GM12878 (cell line): ENCODE results near the gene SHB. TPM values are rescaled to one million over a fixed set of nuclear protein-coding genes. Genes with fewer than 3 reads are reported as not detected.
A peak's percentile ranks its signal among the peaks of the same experiment; 100 is the strongest.

Source experiments
- ATAC-seq: fragments of 200-7000 bp; cut with Tn5 transposase; 3 replicates; pipeline ENCODE4 v1.9.1; 2020; ENCODE audit warnings: mild to moderate bottlenecking, moderate library complexity
- BruUV-seq: library from RNA; stranded (reverse); fragments of 400-500 nt; replicated peaks from 2 replicates; lab custom pipeline; 2021; lab: Mats Ljungman, UMichigan
- CTCF ChIA-PET: fragments of 300-600 bp; sonication (Branson Sonifier 250); formaldehyde crosslinking; extraction: SDS; loops from one replicate; lab custom pipeline; 2021; ENCODE audit warnings: inconsistent platforms; lab: Yijun Ruan, JAX
- POLR2A ChIA-PET: fragments of 350-600 bp; formaldehyde crosslinking; extraction: SDS; loops from one replicate; lab custom pipeline; 2021; ENCODE audit warnings: inconsistent platforms; lab: Charles Lee
- RAD21 ChIA-PET: fragments of 300-600 bp; sonication (Branson Sonifier 250); formaldehyde crosslinking; loops from one replicate; lab custom pipeline; 2023; ENCODE audit warnings: antibody characterized with exemption; ENCODE audit not compliant: unreplicated experiment; lab: Charles Lee
- SMC1A ChIA-PET: fragments of 300-600 bp; sonication (Branson Sonifier 250); formaldehyde crosslinking; loops from one replicate; lab custom pipeline; 2023; ENCODE audit not compliant: unreplicated experiment, uncharacterized antibody; lab: Charles Lee
- DNase-seq: peaks from one replicate; pipeline ENCODE4 v3.0.0-alpha.2; 2011; ENCODE audit warnings: low read depth, low spot score
- FAIRE-seq: peaks from 3 replicates; lab custom pipeline; 2011; peaks lifted over from hg19 to GRCh38; lab: Jason Lieb, UNC
- H2AFZ ChIP-seq: 2 replicates; pipeline ENCODE4 v1.6.0; 2011; ENCODE audit warnings: low read depth, low read length, control low read depth; ENCODE audit not compliant: control insufficient read depth
- H3K27ac ChIP-seq: 2 replicates; pipeline ENCODE4 v1.5.1; 2011; ENCODE audit warnings: control low read depth; ENCODE audit not compliant: control insufficient read depth, insufficient read depth
- H3K27me3 ChIP-seq, 2 experiments: replicated peaks in 1 of 2; 2 replicates each; pipeline versions ENCODE4 v1.6.0 to v1.6.1; 2011; ENCODE audit warnings: low read length in 1 of 2; ENCODE audit not compliant: control insufficient read depth in 2 of 2, insufficient read depth in 2 of 2
- H3K36me3 ChIP-seq, 2 experiments: 2 replicates each; pipeline ENCODE4 v1.5.1; 2011; ENCODE audit warnings: low read length in 1 of 2; ENCODE audit not compliant: control insufficient read depth in 2 of 2, insufficient read depth in 2 of 2
- H3K4me1 ChIP-seq: 2 replicates; pipeline ENCODE4 v1.6.1; 2011; ENCODE audit warnings: mild to moderate bottlenecking, low read length, moderate library complexity, mixed read lengths; ENCODE audit not compliant: control insufficient read depth, insufficient read depth
- H3K4me2 ChIP-seq: 2 replicates; pipeline ENCODE4 v1.6.0; 2011; ENCODE audit warnings: control low read depth; ENCODE audit not compliant: control insufficient read depth, insufficient read depth
- H3K4me3 ChIP-seq: fragments of 200-600 bp; sonication (generic); 2 replicates; pipeline ENCODE4 v1.5.1; 2016
- H3K79me2 ChIP-seq: 2 replicates; pipeline ENCODE4 v1.6.0; 2011; ENCODE audit warnings: low read length; ENCODE audit not compliant: control insufficient read depth, insufficient read depth
- H3K9ac ChIP-seq: 2 replicates; pipeline ENCODE4 v1.8.0; 2011; ENCODE audit warnings: low read length, control low read depth, mixed read lengths; ENCODE audit not compliant: control insufficient read depth, insufficient read depth
- H3K9me3 ChIP-seq: replicated peaks from 3 replicates; pipeline ENCODE4 v1.5.1; 2011; ENCODE audit warnings: mild to moderate bottlenecking, low read length; ENCODE audit not compliant: control insufficient read depth, insufficient read depth
- H4K20me1 ChIP-seq: 2 replicates; pipeline ENCODE4 v1.6.0; 2011; ENCODE audit not compliant: control insufficient read depth, insufficient read depth
- CHD1 ChIP-seq: IDR thresholded peaks from 2 replicates; pipeline ENCODE4 v1.6.1; 2012; ENCODE audit warnings: low read depth, low read length, improper control_type of control experiment
- HSF1 ChIP-seq: fragments of 150-350 bp; IDR thresholded peaks from 2 replicates; pipeline ENCODE4 v1.6.1; 2014; ENCODE audit warnings: mild to moderate bottlenecking, low read depth, low read length
- LARP7 ChIP-seq: fragments of 450-650 bp; IDR thresholded peaks from 2 replicates; pipeline ENCODE4 v1.6.1; 2017; ENCODE audit warnings: mild to moderate bottlenecking
- MEF2B ChIP-seq: fragments of 450-650 bp; IDR thresholded peaks from 2 replicates; pipeline ENCODE4 v1.6.1; 2018; ENCODE audit warnings: mild to moderate bottlenecking, moderate library complexity; ENCODE audit not compliant: partially characterized antibody, poor library complexity, severe bottlenecking
- SP1 ChIP-seq: IDR thresholded peaks from one replicate; pipeline ENCODE4 v1.6.1; 2011; ENCODE audit warnings: low read depth, low read length
- WGBS: methylation state at CpG from one replicate; pipeline ENCODE4 v1.1.6; 2016; ENCODE audit warnings: low lambda C conversion rate; ENCODE audit not compliant: insufficient replicate concordance, insufficient coverage; ENCODE audit errors: missing lambda C conversion rate; 5-methylcytosine and 5-hydroxymethylcytosine counted together
- in situ Hi-C: fragments of 300-500 bp; cut with MboI; formaldehyde crosslinking; loops from 9 replicates; pipeline ENCODE4 v1.14.3; 2018; ENCODE audit warnings: mixed read lengths
- intact Hi-C: fragments of 100-400 bp; cut with micrococcal nuclease; formaldehyde crosslinking; loops from one replicate; pipeline ENCODE4 v1.14.2; 2022; ENCODE audit not compliant: unreplicated experiment
- polyA plus RNA-seq, 11 experiments: library from polyadenylated mRNA; depleted of rRNA in 4 of 11; unstranded in 6 of 11; stranded (reverse) in 5 of 11; fragments of >200 nt; fragmentation: Nextera tagmentation in 4 of 11; fragmentation: Illumina TruSeq in 1 of 11; extraction: Ambion mirVana in 4 of 11; extraction: Trizol in 1 of 11; gene quantifications; 1 replicate in 1 of 11; 2 replicates in 10 of 11; pipeline versions ENCODE4 v1.2.1 to v1.2.3, GENCODE V29; 2011 to 2016; ENCODE audit warnings: inconsistent platforms in 2 of 11, missing spikeins in 2 of 11, low read depth in 1 of 11
- total RNA-seq, 4 experiments: library from RNA; depleted of rRNA in 3 of 4; stranded (reverse); fragments of >200 nt in 3 of 4; fragmentation: Illumina TruSeq in 1 of 4; extraction: Trizol in 1 of 4; gene quantifications; 2 replicates each; pipeline versions ENCODE4 v1.2.1 to v1.2.3, GENCODE V29; 2013 to 2021

The SHB gene
- total and polyA plus RNA-seq, 10 of the 15 experiments (the other 5 are each of a cell fraction or from before 2014, with no cell fraction given) = 0.29 to 6.2 (median 1.3) TPM

GRCh38 chr9:38057416-38058195, 11.4 kb downstream of the SHB start:
- intact Hi-C loops = no loop called here
- ChIA-PET CTCF (no interaction called here), RAD21 (no interaction called here), SMC1A (interaction anchor here (1.2 kb wide), 1 partner anchor 10 kb away, joined by 3 read pairs; no protein-coding TSS in a partner anchor), POLR2A (no interaction called here)
- TF ChIP-seq SP1 (no peak), CHD1 (no peak), HSF1 (no peak), LARP7 (peak; percentile 28; the same call in 1 of the 2 replicates), MEF2B (peak; percentile 47)
- Histone ChIP-seq H3K4me3 (no peak overlapping the region), H3K9ac (no peak overlapping the region), H3K4me1 (peaks cover 18% of the 10 kb centered on the region), H3K36me3 (no peaks in the 10 kb centered on the region), H3K27me3 (no peaks in the 10 kb centered on the region), H4K20me1 (no peaks in the 10 kb centered on the region), H3K27ac (no peak overlapping the region), H2AFZ (no peak overlapping the region), H3K9me3 (no peaks in the 10 kb centered on the region), H3K4me2 (no peak overlapping the region), H3K79me2 (no peaks in the 10 kb centered on the region)
- in situ Hi-C loops = no loop called here
- ATAC-seq = peak; percentile 16; the same call in 2 of the 3 replicates
- 50% methylated on average over 7 of the region's 7 CpGs for WGBS
- no peak for FAIRE-seq
- no peak for DNase-seq
- no TSS peak for BruUV-seq
